ENCODE measurements around the gene CCDC174. TPM values are rescaled to one million over a fixed set of nuclear protein-coding genes. Genes with fewer than 3 reads are reported as not detected.

CCDC174 gene
- total RNA-seq, 4 donors from 2014 or later = 21.2 to 30.1 (median 25.5) TPM

GRCh38 chr3:14676881-14677280 is 25.3 kb downstream of the CCDC174 start:
- 64 to 77% methylated on average over 4 of the region's 4 CpGs for WGBS, 2 donors
- DNase-seq = no peak
- Histone ChIP-seq H3K27ac (no peak overlapping the region), H3K4me1 (no peaks in the 10 kb centered on the region), H3K27me3 (no peaks in the 10 kb centered on the region), H3K4me3 (replicated peaks in 1 of 3) (no peak overlapping the region), H3K36me3 (peaks cover 8 to 9% of the 10 kb centered on the region in 2 donors), H3K9me3 (no peaks in the 10 kb centered on the region)
- intact Hi-C loops (cut with DNase I) = loop anchor here (10.0 kb wide), 1 partner anchor 238 kb away; no protein-coding TSS in a partner anchor
- TF ChIP-seq CTCF (IDR thresholded peaks at IDR 0.05) = no peak
- no peak for TF ChIP-seq POLR2A (IDR thresholded peaks at IDR 0.05)

DNA sequence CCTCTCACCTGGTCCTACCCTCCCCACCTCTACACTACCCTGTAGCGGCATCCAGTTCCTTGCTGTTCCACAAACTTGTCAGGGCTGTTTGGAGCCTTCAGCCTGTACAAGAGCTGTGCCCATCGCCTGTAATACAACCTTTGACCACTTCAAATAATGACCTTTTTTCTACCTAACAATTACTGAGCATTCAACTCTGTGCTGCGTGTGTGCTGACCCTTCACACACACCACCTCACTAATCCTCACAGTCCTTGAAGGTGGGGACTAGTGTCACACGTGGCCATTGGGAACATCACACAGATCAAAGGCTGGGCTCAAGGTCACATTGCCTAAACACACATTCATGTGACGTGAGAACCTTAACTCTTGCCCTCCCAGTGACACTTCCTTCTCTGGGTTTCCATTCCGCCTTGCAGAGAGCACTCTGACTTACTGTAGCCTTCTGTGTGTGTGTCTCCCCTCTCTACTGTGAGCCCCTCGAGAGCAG is 26.5 kb downstream of the CCDC174 start:
- no peaks in the 10 kb centered on the region for H3K9me3 ChIP-seq
- H3K4me3 ChIP-seq (replicated peaks in 1 of 3) = no peak overlapping the region
- intact Hi-C loops (cut with DNase I) = loop anchor here (10.0 kb wide), 1 partner anchor 237 kb away; no protein-coding TSS in a partner anchor
- no peak overlapping the region for H3K27ac ChIP-seq
- H3K36me3 ChIP-seq = no peaks in the 10 kb centered on the region
- no peaks in the 10 kb centered on the region for H3K27me3 ChIP-seq
- TF ChIP-seq CTCF (IDR thresholded peaks at IDR 0.05) = no peak
- no peak for TF ChIP-seq POLR2A (IDR thresholded peaks at IDR 0.05)
- 56 to 66% methylated on average over 7 of the region's 7 CpGs for WGBS, 2 donors
- DNase-seq = no peak
- H3K4me1 ChIP-seq = no peaks in the 10 kb centered on the region

GRCh38 chr3:14680115-14680514 is 28.6 kb downstream of the CCDC174 start:
- H3K27me3 ChIP-seq = no peaks in the 10 kb centered on the region
- intact Hi-C loops (cut with DNase I) = no loop called here
- TF ChIP-seq POLR2A (IDR thresholded peaks at IDR 0.05) (no peak), CTCF (IDR thresholded peaks at IDR 0.05) (no peak)
- no peaks in the 10 kb centered on the region for H3K36me3 ChIP-seq
- no peak overlapping the region for H3K4me3 ChIP-seq (replicated peaks in 1 of 3)
- WGBS, 2 donors = 86 to 96% methylated on average over 1 of the region's 1 CpG
- no peak overlapping the region for H3K27ac ChIP-seq
- H3K9me3 ChIP-seq = no peaks in the 10 kb centered on the region
- DNase-seq = no peak
- H3K4me1 ChIP-seq = no peaks in the 10 kb centered on the region

DNA sequence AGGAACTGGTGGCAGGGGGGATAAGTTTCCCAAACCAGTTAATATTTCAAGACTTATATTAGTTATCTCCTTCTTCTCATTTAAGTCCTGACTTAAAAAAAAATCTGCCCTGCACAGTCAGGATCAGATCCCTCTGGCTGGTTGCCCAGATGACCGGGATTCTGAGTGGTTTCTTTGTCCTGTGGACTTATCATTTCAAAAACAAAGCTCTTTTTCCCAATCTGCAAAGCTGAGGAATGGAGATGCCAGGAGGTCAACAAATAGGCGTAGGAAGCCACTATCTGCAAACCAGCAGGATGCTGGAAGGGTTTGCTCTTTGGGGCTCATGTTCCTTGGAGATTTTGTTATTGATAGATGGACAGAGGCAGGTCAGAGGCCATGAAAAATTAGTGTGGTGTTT is 29.2 kb downstream of the CCDC174 start:
- intact Hi-C loops (cut with DNase I) = no loop called here
- no peaks in the 10 kb centered on the region for H3K27me3 ChIP-seq
- H3K9me3 ChIP-seq = no peaks in the 10 kb centered on the region
- no peak overlapping the region for H3K4me3 ChIP-seq (replicated peaks in 1 of 3)
- peak in 1 of 2 donors; percentile 7 for DNase-seq
- no peak for TF ChIP-seq CTCF (IDR thresholded peaks at IDR 0.05)
- no peaks in the 10 kb centered on the region for H3K36me3 ChIP-seq
- H3K4me1 ChIP-seq = no peaks in the 10 kb centered on the region
- H3K27ac ChIP-seq = no peak overlapping the region
- 44 to 48% methylated on average over 2 of the region's 2 CpGs for WGBS, 2 donors

- DNase-seq = no peak
- H3K9me3 ChIP-seq = no peaks in the 10 kb centered on the region
- TF ChIP-seq POLR2A (IDR thresholded peaks at IDR 0.05) (no peak), CTCF (IDR thresholded peaks at IDR 0.05) (no peak)
- no peaks in the 10 kb centered on the region for H3K36me3 ChIP-seq
- WGBS, 2 donors = 86 to 91% methylated on average over 4 of the region's 4 CpGs
- no peaks in the 10 kb centered on the region for H3K27me3 ChIP-seq
- H3K27ac ChIP-seq = no peak overlapping the region
- intact Hi-C loops (cut with DNase I) = no loop called here
- H3K4me3 ChIP-seq (replicated peaks in 1 of 3) = no peak overlapping the region
- no peaks in the 10 kb centered on the region for H3K4me1 ChIP-seq
These were observed 32.9 kb downstream of the CCDC174 start for GRCh38 chr3:14684447-14684846.

All from thyroid gland (tissue), 4 donors.